Dermis lymphatic vessel endothelial cell (primary cell): ENCODE results near the gene CAMSAP2. TPM values are rescaled to one million over a fixed set of nuclear protein-coding genes. Genes with fewer than 3 reads are reported as not detected.

Experiments
- total RNA-seq: library from RNA; depleted of rRNA; stranded (reverse); fragments of >200 nt; gene quantifications from 2 replicates; pipeline ENCODE4 v1.2.1, GENCODE V29; 2014

Gene CAMSAP2, protein sequence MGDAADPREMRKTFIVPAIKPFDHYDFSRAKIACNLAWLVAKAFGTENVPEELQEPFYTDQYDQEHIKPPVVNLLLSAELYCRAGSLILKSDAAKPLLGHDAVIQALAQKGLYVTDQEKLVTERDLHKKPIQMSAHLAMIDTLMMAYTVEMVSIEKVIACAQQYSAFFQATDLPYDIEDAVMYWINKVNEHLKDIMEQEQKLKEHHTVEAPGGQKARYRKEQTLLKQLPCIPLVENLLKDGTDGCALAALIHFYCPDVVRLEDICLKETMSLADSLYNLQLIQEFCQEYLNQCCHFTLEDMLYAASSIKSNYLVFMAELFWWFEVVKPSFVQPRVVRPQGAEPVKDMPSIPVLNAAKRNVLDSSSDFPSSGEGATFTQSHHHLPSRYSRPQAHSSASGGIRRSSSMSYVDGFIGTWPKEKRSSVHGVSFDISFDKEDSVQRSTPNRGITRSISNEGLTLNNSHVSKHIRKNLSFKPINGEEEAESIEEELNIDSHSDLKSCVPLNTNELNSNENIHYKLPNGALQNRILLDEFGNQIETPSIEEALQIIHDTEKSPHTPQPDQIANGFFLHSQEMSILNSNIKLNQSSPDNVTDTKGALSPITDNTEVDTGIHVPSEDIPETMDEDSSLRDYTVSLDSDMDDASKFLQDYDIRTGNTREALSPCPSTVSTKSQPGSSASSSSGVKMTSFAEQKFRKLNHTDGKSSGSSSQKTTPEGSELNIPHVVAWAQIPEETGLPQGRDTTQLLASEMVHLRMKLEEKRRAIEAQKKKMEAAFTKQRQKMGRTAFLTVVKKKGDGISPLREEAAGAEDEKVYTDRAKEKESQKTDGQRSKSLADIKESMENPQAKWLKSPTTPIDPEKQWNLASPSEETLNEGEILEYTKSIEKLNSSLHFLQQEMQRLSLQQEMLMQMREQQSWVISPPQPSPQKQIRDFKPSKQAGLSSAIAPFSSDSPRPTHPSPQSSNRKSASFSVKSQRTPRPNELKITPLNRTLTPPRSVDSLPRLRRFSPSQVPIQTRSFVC (N-terminal part only)
- 33.9 and 37.9 TPM in 2 replicates for total RNA-seq

DNA sequence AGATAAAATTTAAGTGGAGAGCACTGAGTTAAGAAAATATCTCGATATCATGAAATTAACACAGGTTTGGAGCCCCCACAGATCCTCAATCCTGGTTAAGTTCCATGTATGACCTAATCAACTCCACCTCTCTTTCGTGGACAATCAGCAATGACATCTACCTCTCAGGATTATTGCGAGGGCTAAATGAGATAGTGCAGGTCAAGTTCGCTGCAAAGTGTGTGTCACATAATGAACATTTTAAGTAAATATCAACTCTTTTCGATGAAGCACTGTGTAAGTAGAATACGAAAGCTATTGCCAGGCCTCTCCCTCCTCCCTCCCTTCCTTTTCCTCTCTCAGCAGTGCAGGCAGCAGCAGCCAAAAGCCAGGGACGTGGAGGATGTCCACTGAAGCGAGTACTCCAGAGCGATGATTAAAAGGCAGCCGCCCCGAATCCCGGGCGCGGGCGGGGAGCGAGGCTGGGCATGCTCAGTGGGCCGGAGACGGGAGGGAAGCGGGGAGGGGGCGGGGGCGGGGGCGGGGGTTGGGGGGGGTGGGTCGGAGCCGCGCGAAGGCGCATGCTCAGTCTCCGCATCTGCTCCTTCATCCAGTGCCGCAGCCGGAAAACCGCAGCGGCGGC, at the start of gene CAMSAP2:
CAMSAP2 (plus strand) TSS at position 567 of the 622 bp plus-strand sequence. CDS start 935 bp downstream, outside the sequence.

DNA sequence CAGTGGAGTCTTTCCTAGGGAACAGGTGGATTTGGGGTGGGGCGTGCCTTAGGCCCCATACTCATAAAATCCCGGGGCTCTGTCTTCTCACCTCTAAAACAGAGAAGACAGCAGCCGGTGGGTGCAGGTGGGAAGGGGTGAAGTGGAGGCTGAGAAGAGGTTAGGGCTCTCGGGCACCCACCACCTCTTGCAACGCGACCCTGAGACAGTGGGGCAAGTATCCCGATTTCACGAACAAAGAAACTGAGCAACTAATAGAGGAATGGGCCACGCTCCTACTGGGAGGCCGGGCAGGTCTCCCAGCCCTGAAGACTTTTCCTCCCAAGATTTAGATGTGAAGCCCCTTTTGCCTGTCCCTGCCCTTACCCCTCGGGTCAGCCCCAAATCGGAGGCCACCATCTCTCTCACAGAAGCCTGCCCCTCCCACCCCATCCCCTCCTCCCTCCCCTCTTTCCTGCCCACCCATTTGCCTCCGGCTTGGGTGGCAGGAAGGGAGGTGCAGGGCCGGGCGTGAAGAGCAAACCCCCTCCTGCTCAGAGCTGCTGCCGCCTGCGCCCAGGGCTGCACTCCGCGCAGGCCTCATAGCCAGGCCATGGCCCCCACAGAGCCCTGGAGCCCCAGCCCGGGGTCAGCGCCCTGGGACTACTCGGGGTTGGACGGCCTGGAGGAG, 133.9 kb downstream of the CAMSAP2 start, which contains the start of gene GPR25:
GPR25 (plus strand) TSS at position 536 of the 670 bp plus-strand sequence; CDS start at position 593, 57 bp downstream.

DNA sequence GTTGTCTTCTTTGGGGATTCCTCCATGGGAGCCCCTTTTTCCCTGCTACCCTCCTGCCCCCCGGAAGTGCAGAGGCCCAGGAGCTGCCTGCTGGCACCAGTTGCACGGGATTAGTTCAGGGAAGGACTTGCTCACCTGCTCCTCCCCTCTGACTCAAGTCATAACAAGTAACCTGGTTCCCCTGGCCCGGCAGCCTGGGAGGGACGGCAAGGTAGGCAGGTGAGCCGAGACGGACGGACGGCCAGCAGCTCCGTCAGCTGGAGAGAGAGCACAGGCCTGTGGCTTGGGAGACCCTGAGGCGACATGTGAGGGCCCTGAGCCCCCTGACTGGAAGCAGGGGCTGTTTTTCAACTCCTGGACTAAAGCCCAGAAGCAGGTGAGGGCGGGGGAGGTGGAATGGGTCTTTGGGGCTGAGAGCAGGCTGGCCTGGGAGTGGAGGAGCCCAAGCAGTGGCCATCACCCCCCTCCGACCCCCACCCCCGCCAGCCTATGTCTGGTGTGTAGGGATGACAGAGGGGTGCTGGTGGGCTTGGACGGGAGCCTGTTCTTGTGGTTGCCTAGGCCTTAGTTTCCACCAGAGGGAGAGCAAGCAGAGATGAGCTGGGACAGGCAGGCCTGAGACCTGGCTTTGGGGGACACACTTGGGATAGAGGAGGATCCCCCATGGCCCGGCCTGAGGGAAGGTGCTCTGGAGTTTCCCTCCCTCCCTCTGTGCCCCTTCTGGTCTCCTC, 156.2 kb downstream of the CAMSAP2 start, which contains the start of gene INAVA:
INAVA (plus strand) TSS at position 189 of the 731 bp plus-strand sequence. CDS start 3,501 bp downstream, outside the sequence.

Other genes starting within 250 kb of the CAMSAP2 start
- gene KIF14, start 118.1 kb upstream of the CAMSAP2 start, total RNA-seq, result 1.7 and 2.1 TPM in 2 replicates
- gene DDX59, start 69.0 kb upstream of the CAMSAP2 start, total RNA-seq, result 15.0 and 19.1 TPM in 2 replicates
- gene GPR25, start 134.1 kb downstream of the CAMSAP2 start, total RNA-seq, result not detected in 2 replicates
- gene INAVA, start 156.0 kb downstream of the CAMSAP2 start, total RNA-seq, result not detected in 2 replicates